IMR-90 (cell line): Measurements from ENCODE around the gene CKAP5. TPM values are rescaled to one million over a fixed set of nuclear protein-coding genes. Genes with fewer than 3 reads are reported as not detected.

ENCODE experiments used
- ATAC-seq: fragments of 200-7000 bp; cut with Tn5 transposase; 2 replicates; pipeline ENCODE4 v1.9.1; 2020; ENCODE audit warnings: low read depth, mild to moderate bottlenecking, moderate library complexity
- BruUV-seq: library from RNA; stranded (reverse); fragments of 400-500 nt; replicated peaks from 2 replicates; lab custom pipeline; 2021; lab: Mats Ljungman, UMichigan
- CTCF ChIA-PET: fragments of 300-600 bp; formaldehyde crosslinking; extraction: SDS; loops from one replicate; lab custom pipeline; 2021; ENCODE audit warnings: antibody characterized with exemption; lab: Yijun Ruan, JAX
- POLR2A ChIA-PET: fragments of 300-600 bp; sonication (Branson Sonifier 250); formaldehyde crosslinking; loops from one replicate; lab custom pipeline; 2022; ENCODE audit warnings: antibody characterized with exemption; ENCODE audit not compliant: unreplicated experiment; lab: Charles Lee
- DNase-seq: peaks from one replicate; pipeline ENCODE4 v3.0.0; 2013
- H2AFZ ChIP-seq: replicated peaks from 2 replicates; pipeline ENCODE3; 2013; ENCODE audit warnings: low read length, mild to moderate bottlenecking; ENCODE audit not compliant: poor library complexity
- H2AK5ac ChIP-seq: 2 replicates; pipeline ENCODE4 v1.6.1; 2013; ENCODE audit warnings: low read depth, low read length, inconsistent platforms
- H2AK9ac ChIP-seq: replicated peaks from 2 replicates; pipeline ENCODE3; 2013; ENCODE audit warnings: mild to moderate bottlenecking, low read depth, low read length, moderate library complexity; ENCODE audit not compliant: poor library complexity
- H2BK120ac ChIP-seq: 2 replicates; pipeline ENCODE4 v1.6.1; 2013; ENCODE audit warnings: low read depth, low read length, inconsistent platforms
- H2BK15ac ChIP-seq: 3 replicates; pipeline ENCODE4 v1.6.1; 2013; ENCODE audit warnings: low read depth, low read length, inconsistent platforms
- H2BK20ac ChIP-seq: 2 replicates; pipeline ENCODE4 v1.6.1; 2013; ENCODE audit warnings: low read depth, mild to moderate bottlenecking, inconsistent platforms, low read length, moderate library complexity
- H2BK5ac ChIP-seq: 2 replicates; pipeline ENCODE4 v1.6.1; 2013; ENCODE audit warnings: mild to moderate bottlenecking, low read depth, low read length, inconsistent platforms; ENCODE audit not compliant: poor library complexity, severe bottlenecking
- H3K14ac ChIP-seq: replicated peaks from 2 replicates; pipeline ENCODE4 v1.6.1; 2013; ENCODE audit warnings: low read depth, low read length, inconsistent platforms
- H3K18ac ChIP-seq: 2 replicates; pipeline ENCODE4 v1.6.1; 2013; ENCODE audit warnings: low read depth, low read length, control low read depth
- H3K23ac ChIP-seq: 2 replicates; pipeline ENCODE4 v1.6.1; 2013; ENCODE audit warnings: low read depth, low read length, inconsistent platforms
- H3K27ac ChIP-seq: 2 replicates; pipeline ENCODE4 v1.5.1; 2013; ENCODE audit warnings: mild to moderate bottlenecking, control low read depth, low read length; ENCODE audit not compliant: insufficient read depth
- H3K27me3 ChIP-seq: 2 replicates; pipeline ENCODE4 v1.6.1; 2013; ENCODE audit warnings: low read length; ENCODE audit not compliant: control insufficient read depth, insufficient read depth
- H3K36me3 ChIP-seq: 2 replicates; pipeline ENCODE4 v1.6.1; 2013; ENCODE audit warnings: low read length, mixed read lengths; ENCODE audit not compliant: control insufficient read depth, insufficient read depth
- H3K4ac ChIP-seq: 2 replicates; pipeline ENCODE4 v1.6.1; 2013; ENCODE audit warnings: low read depth, low read length, inconsistent platforms
- H3K4me1 ChIP-seq: 2 replicates; pipeline ENCODE4 v1.6.1; 2013; ENCODE audit warnings: low read length, mixed read lengths; ENCODE audit not compliant: control insufficient read depth, insufficient read depth
- H3K4me2 ChIP-seq: 2 replicates; pipeline ENCODE4 v1.6.1; 2013; ENCODE audit warnings: low read depth, mild to moderate bottlenecking, control low read depth, low read length, moderate library complexity
- H3K4me3 ChIP-seq: 2 replicates; pipeline ENCODE4 v1.5.1; 2013; ENCODE audit warnings: low read depth, mild to moderate bottlenecking, control low read depth, low read length, moderate library complexity; ENCODE audit not compliant: insufficient read depth
- H3K56ac ChIP-seq: 2 replicates; pipeline ENCODE4 v1.6.1; 2013; ENCODE audit warnings: low read length, inconsistent platforms; ENCODE audit not compliant: insufficient read depth; ENCODE audit errors: extremely low read depth
- H3K79me1 ChIP-seq, 2 experiments: 2 replicates each; pipeline ENCODE4 v1.6.1; 2013; ENCODE audit warnings: low read length in 2 of 2, inconsistent platforms in 1 of 2, low read depth in 1 of 2
- H3K9ac ChIP-seq: 2 replicates; pipeline ENCODE4 v1.6.1; 2013; ENCODE audit warnings: low read depth, low read length, control low read depth
- H3K9me1 ChIP-seq: 2 replicates; pipeline ENCODE4 v1.6.1; 2013; ENCODE audit warnings: low read length, inconsistent platforms; ENCODE audit not compliant: insufficient read depth
- H3K9me3 ChIP-seq: 2 replicates; pipeline ENCODE4 v1.6.1; 2013; ENCODE audit warnings: low read length; ENCODE audit not compliant: control insufficient read depth, insufficient read depth
- H4K20me1 ChIP-seq: 2 replicates; pipeline ENCODE4 v1.6.1; 2013; ENCODE audit warnings: low read length, inconsistent platforms; ENCODE audit not compliant: insufficient read depth
- H4K5ac ChIP-seq: 2 replicates; pipeline ENCODE4 v1.6.1; 2013; ENCODE audit warnings: mild to moderate bottlenecking, low read depth, low read length, control low read depth
- H4K8ac ChIP-seq, 2 experiments: 2 replicates each; pipeline ENCODE4 v1.6.1; 2013; ENCODE audit warnings: low read depth in 2 of 2, low read length in 2 of 2, control low read depth in 1 of 2, inconsistent platforms in 1 of 2
- H4K91ac ChIP-seq: 2 replicates; pipeline ENCODE4 v1.6.1; 2013; ENCODE audit warnings: low read depth, low read length, inconsistent platforms; ENCODE audit not compliant: insufficient read depth
- BHLHE40 ChIP-seq: fragments of 150-350 bp; IDR thresholded peaks from 2 replicates; pipeline ENCODE4 v1.6.1; 2016; ENCODE audit warnings: mild to moderate bottlenecking, low read depth, low read length
- CEBPB ChIP-seq: IDR thresholded peaks from 2 replicates; pipeline ENCODE4 v1.6.1; 2012; ENCODE audit warnings: low read depth, low read length, improper control_type of control experiment
- CHD1 ChIP-seq: IDR thresholded peaks from 2 replicates; pipeline ENCODE4 v1.6.1; 2012; ENCODE audit warnings: low read depth, low read length, improper control_type of control experiment
- MAFK ChIP-seq: IDR thresholded peaks from 2 replicates; pipeline ENCODE4 v1.6.1; 2012; ENCODE audit warnings: low read depth, low read length, improper control_type of control experiment
- MAZ ChIP-seq: IDR thresholded peaks from 2 replicates; pipeline ENCODE4 v1.6.1; 2012; ENCODE audit warnings: low read depth, mild to moderate bottlenecking, low read length, improper control_type of control experiment, moderate library complexity, borderline replicate concordance
- MXI1 ChIP-seq: IDR thresholded peaks from 2 replicates; pipeline ENCODE4 v1.6.1; 2012; ENCODE audit warnings: low read depth, mild to moderate bottlenecking, low read length, moderate library complexity, borderline replicate concordance
- POLR2A ChIP-seq: IDR thresholded peaks from 2 replicates; pipeline ENCODE4 v1.6.1; 2012; ENCODE audit warnings: mild to moderate bottlenecking, low read depth, low read length
- RAD21 ChIP-seq: IDR thresholded peaks from 2 replicates; pipeline ENCODE4 v1.6.1; 2012; ENCODE audit warnings: low read length, improper control_type of control experiment
- RFX5 ChIP-seq: IDR thresholded peaks from 2 replicates; pipeline ENCODE4 v1.8.0; 2012; ENCODE audit warnings: low read depth, mild to moderate bottlenecking, low read length, moderate library complexity
- WGBS, 2 experiments: methylation state at CpG; one replicate each; pipeline versions ENCODE4 v1.1.5 to v1.1.7; 2013; ENCODE audit warnings: missing lambda C conversion rate in 2 of 2; ENCODE audit not compliant: insufficient read length in 1 of 2; ENCODE audit errors: extremely low coverage in 2 of 2; 5-methylcytosine and 5-hydroxymethylcytosine counted together
- dilution Hi-C: fragments of 300-500 bp; cut with HindIII; formaldehyde crosslinking; loops from one replicate; pipeline ENCODE4 v1.14.3; 2018; ENCODE audit warnings: low sequenced_read_pairs; ENCODE audit not compliant: unreplicated experiment
- in situ Hi-C: fragments of 300-500 bp; cut with MboI; formaldehyde crosslinking; loops from 3 replicates; pipeline ENCODE4 v1.14.3; 2019; ENCODE audit warnings: low sequenced_read_pairs, inconsistent platforms, mixed read lengths
- intact Hi-C: fragments of 100-400 bp; cut with micrococcal nuclease; formaldehyde crosslinking; loops from 2 replicates; pipeline ENCODE4 v1.10.0; 2022
- polyA plus RNA-seq, 3 experiments: library from polyadenylated mRNA; depleted of rRNA; stranded (reverse); fragments of >200 nt; gene quantifications; 2 replicates each; pipeline ENCODE4 v1.2.3, GENCODE V29; 2012; ENCODE audit warnings: low replicate concordance in 1 of 3
- total RNA-seq: library from RNA; depleted of rRNA; stranded (reverse); fragments of >200 nt; gene quantifications from 2 replicates; pipeline ENCODE4 v1.2.3, GENCODE V29; 2012
- TF ChIP-seq, protein P1 (sequence below): fragments of 150-350 bp; IDR thresholded peaks from 2 replicates; pipeline ENCODE4 v1.6.1; 2016; ENCODE audit warnings: low read depth, mild to moderate bottlenecking, low read length, moderate library complexity, borderline replicate concordance
- TF ChIP-seq, protein P2 (sequence below): fragments of 150-350 bp; IDR thresholded peaks from 2 replicates; pipeline ENCODE4 v1.6.1; 2017; ENCODE audit warnings: mild to moderate bottlenecking, antibody characterized with exemption, low read length, low read depth
- TF ChIP-seq, protein P3 (sequence below): conservative IDR thresholded peaks from 2 replicates; pipeline ENCODE4 v1.5.1; 2012; ENCODE audit warnings: mild to moderate bottlenecking, low read depth, low read length, improper control_type of control experiment

CKAP5 gene
- total and polyA plus RNA-seq, 2 of the 4 experiments (the other 2 are of a cell fraction): 59.5 to 79.2 TPM

DNA sequence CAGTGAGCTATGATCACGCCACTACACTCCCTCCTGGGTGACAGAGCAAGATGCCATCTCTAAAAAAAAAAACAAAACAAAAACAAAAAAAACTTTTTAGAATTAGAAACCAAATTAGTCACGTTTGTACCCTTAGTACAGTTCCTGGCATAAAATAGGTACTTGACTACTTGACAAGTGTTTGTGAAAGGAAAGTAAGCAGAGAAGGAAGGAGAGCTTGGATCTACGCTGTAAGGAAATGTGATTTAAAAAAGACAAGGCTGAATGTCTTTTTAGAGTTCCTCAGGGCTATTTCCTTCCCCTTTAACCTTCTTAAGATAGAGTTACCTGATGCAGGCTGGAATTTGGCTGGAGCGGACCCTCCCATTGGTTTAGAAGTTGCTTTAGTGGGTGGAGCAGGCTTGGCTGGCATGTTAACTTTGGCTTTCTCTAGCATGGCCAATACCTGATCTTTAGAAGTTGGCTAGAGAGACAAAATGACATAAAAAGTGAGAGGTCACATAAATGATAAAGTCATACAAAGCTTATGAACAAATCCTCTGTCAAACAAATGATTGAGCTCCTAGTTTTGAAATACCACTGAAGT is 76.4 kb downstream of the CKAP5 start:
- ATAC-seq (no peak), DNase-seq (no peak)
- Histone ChIP-seq H3K9me3 (no peaks in the 10 kb centered on the region), H2BK5ac (no peak overlapping the region), H4K91ac (no peak overlapping the region), H2BK20ac (no peak overlapping the region), H3K4me3 (no peak overlapping the region), H3K4me2 (no peak overlapping the region), H2AFZ (no peak overlapping the region), H3K14ac (no peak overlapping the region), H3K18ac (no peak overlapping the region), H2BK15ac (no peak overlapping the region), H4K5ac (no peak overlapping the region), H3K36me3 (peaks cover 29% of the 10 kb centered on the region), H3K27me3 (no peaks in the 10 kb centered on the region), H3K23ac (no peak overlapping the region), H3K27ac (no peak overlapping the region), H2AK5ac (no peak overlapping the region), H4K8ac (no peak overlapping the region), H2AK9ac (no peak overlapping the region), H3K4me1 (no peaks in the 10 kb centered on the region), H2BK120ac (no peak overlapping the region), H3K56ac (no peak overlapping the region), H3K79me1 (peaks cover 0 to 3% of the 10 kb centered on the region in 2 experiments; a peak in 2 of 4 replicates), H3K9ac (no peak overlapping the region), H4K20me1 (no peaks in the 10 kb centered on the region), H3K9me1 (no peaks in the 10 kb centered on the region), H3K4ac (no peak overlapping the region)
- ChIA-PET CTCF (interaction anchor here (0.6 kb wide), 1 partner anchor 1938 kb away, joined by 3 read pairs; no protein-coding TSS in a partner anchor), POLR2A (no interaction called here)
- TF ChIP-seq, protein P1, sequence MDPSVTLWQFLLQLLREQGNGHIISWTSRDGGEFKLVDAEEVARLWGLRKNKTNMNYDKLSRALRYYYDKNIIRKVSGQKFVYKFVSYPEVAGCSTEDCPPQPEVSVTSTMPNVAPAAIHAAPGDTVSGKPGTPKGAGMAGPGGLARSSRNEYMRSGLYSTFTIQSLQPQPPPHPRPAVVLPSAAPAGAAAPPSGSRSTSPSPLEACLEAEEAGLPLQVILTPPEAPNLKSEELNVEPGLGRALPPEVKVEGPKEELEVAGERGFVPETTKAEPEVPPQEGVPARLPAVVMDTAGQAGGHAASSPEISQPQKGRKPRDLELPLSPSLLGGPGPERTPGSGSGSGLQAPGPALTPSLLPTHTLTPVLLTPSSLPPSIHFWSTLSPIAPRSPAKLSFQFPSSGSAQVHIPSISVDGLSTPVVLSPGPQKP: no peak
- no peak for TF ChIP-seq RAD21
- TF ChIP-seq MXI1: no peak
- TF ChIP-seq, protein P2, sequence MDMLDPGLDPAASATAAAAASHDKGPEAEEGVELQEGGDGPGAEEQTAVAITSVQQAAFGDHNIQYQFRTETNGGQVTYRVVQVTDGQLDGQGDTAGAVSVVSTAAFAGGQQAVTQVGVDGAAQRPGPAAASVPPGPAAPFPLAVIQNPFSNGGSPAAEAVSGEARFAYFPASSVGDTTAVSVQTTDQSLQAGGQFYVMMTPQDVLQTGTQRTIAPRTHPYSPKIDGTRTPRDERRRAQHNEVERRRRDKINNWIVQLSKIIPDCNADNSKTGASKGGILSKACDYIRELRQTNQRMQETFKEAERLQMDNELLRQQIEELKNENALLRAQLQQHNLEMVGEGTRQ: no peak
- TF ChIP-seq, protein P3, sequence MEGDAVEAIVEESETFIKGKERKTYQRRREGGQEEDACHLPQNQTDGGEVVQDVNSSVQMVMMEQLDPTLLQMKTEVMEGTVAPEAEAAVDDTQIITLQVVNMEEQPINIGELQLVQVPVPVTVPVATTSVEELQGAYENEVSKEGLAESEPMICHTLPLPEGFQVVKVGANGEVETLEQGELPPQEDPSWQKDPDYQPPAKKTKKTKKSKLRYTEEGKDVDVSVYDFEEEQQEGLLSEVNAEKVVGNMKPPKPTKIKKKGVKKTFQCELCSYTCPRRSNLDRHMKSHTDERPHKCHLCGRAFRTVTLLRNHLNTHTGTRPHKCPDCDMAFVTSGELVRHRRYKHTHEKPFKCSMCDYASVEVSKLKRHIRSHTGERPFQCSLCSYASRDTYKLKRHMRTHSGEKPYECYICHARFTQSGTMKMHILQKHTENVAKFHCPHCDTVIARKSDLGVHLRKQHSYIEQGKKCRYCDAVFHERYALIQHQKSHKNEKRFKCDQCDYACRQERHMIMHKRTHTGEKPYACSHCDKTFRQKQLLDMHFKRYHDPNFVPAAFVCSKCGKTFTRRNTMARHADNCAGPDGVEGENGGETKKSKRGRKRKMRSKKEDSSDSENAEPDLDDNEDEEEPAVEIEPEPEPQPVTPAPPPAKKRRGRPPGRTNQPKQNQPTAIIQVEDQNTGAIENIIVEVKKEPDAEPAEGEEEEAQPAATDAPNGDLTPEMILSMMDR: no peak
- no peak for TF ChIP-seq CHD1
- no peak for TF ChIP-seq POLR2A
- TF ChIP-seq MAZ: no peak
- TF ChIP-seq BHLHE40: no peak
- no peak for TF ChIP-seq CEBPB
- no peak for TF ChIP-seq MAFK
- no peak for TF ChIP-seq RFX5
- intact Hi-C loops (no loop called here), dilution Hi-C loops (no loop called here), in situ Hi-C loops (no loop called here)
- no CpG with 5 or more reads among the region's 4 CpGs for WGBS, 2 experiments
- no TSS peak for BruUV-seq
